ENCODE measurements around the gene ARHGAP1. TPM values are rescaled to one million over a fixed set of nuclear protein-coding genes. Genes with fewer than 3 reads are reported as not detected.

ARHGAP1 gene
- total RNA-seq: 40.6 and 49.9 TPM in 2 replicates

GRCh38 chr11:46700241-46701077, at the start of gene ARHGAP1, which contains the start of gene ZNF408:
TSS of gene ARHGAP1 (minus strand) at chr11:46700619. CDS start at chr11:46696107, 4,512 bp downstream.
TSS of gene ZNF408 (plus strand) at chr11:46701031. CDS start at chr11:46701048, 17 bp downstream.

GRCh38 chr11:46719048-46719542, 18.7 kb upstream of the ARHGAP1 start, which contains the start of gene F2:
TSS of gene F2 (plus strand) at chr11:46719213. CDS start at chr11:46719236, 23 bp downstream.

Other genes starting within 250 kb of the ARHGAP1 start
- gene AMBRA1, start 106.6 kb downstream of the ARHGAP1 start, total RNA-seq: 13.9 and 15.3 TPM in 2 replicates
- 5.3 TPM in 2 replicates for gene HARBI1, start 83.4 kb downstream of the ARHGAP1 start, total RNA-seq
- 72.3 and 75.7 TPM in 2 replicates for gene ATG13, start 83.1 kb downstream of the ARHGAP1 start, total RNA-seq
- 5.0 and 6.0 TPM in 2 replicates for gene ZNF408, start 412 bp upstream of the ARHGAP1 start, total RNA-seq
- gene F2, start 18.6 kb upstream of the ARHGAP1 start, total RNA-seq: not detected in 2 replicates
- 72.9 and 76.9 TPM in 2 replicates for gene CKAP5, start 145.7 kb upstream of the ARHGAP1 start, total RNA-seq
- 1.1 and 2.2 TPM in 2 replicates for gene LRP4, start 217.9 kb upstream of the ARHGAP1 start, total RNA-seq
- gene CSTPP1, start 236.1 kb upstream of the ARHGAP1 start, total RNA-seq: 14.4 and 15.7 TPM in 2 replicates

Measured in aortic smooth muscle cell (primary cell).